Caki2 (cell line): ENCODE measurements around the gene PCDHA2. TPM values are rescaled to one million over a fixed set of nuclear protein-coding genes. Genes with fewer than 3 reads are reported as not detected.

Experiments used
- DNase-seq: peaks from one replicate; pipeline ENCODE4 v3.0.0-alpha.2; 2015; ENCODE audit warnings: low read depth
- in situ Hi-C: cut with HindIII; loops from 2 replicates; pipeline ENCODE4 v1.10.0; 2016; ENCODE audit warnings: low sequenced_read_pairs, low pct_unique_long_range_greater_than_20kb, mixed read lengths
- total RNA-seq: library from RNA; depleted of rRNA; stranded (reverse); fragments of >200 nt; shearing (Covaris generic); gene quantifications from 2 replicates; pipeline ENCODE4 v1.2.3, GENCODE V29; 2014; ENCODE audit warnings: low replicate concordance; rRNA removed

PCDHA2 gene
- total RNA-seq, 1 experiment from 2014 or later: not detected

DNA sequence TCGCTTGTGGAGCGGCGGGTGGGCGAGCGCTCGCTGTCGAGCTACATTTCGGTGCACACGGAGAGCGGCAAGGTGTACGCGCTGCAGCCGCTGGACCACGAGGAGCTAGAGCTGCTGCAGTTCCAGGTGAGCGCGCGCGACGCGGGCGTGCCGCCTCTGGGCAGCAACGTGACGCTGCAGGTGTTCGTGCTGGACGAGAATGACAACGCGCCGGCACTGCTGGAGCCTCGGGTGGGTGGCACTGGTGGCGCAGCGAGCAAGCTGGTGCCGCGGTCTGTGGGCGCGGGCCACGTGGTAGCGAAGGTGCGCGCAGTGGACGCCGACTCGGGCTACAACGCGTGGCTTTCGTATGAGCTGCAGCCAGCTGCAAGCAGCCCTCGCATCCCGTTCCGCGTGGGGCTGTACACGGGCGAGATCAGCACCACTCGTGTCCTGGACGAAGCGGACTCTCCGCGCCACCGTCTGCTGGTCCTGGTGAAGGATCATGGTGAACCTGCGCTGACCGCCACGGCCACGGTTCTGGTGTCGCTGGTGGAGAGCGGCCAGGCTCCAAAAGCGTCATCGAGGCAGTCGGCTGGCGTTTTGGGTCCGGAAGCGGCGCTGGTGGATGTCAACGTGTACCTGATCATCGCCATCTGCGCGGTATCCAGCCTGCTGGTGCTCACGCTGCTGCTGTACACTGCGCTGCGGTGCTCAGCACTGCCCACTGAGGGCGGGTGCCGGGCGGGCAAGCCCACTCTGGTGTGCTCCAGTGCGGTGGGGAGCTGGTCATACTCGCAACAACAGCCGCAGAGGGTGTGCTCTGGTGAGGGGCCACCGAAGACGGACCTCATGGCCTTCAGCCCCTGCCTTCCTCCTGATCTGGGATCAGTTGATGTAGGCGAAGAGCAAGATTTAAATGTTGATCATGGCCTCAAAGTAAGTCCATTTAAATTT lies 48.4 kb downstream of the PCDHA2 start:
- in situ Hi-C loops: no loop called here

More for the DNA sequence above, 48.4 kb downstream of the PCDHA2 start:
- DNase-seq: no peak

Other genes starting within 250 kb of the PCDHA2 start
- 1.1 TPM in 1 of 2 replicates, not detected in the other for gene EIF4EBP3, start 247.2 kb upstream of the PCDHA2 start, total RNA-seq
- 56.0 and 57.8 TPM in 2 replicates for gene SRA1, start 237.4 kb upstream of the PCDHA2 start, total RNA-seq
- gene APBB3, start 230.3 kb upstream of the PCDHA2 start, total RNA-seq: 3.2 and 7.2 TPM in 2 replicates
- gene SLC35A4, start 230.0 kb upstream of the PCDHA2 start, total RNA-seq: 21.3 and 30.5 TPM in 2 replicates
- gene CD14, start 161.7 kb upstream of the PCDHA2 start, total RNA-seq: 0.96 TPM in 1 of 2 replicates, not detected in the other
- 7.9 and 14.0 TPM in 2 replicates for gene TMCO6, start 155.4 kb upstream of the PCDHA2 start, total RNA-seq
- 71.7 and 78.2 TPM in 2 replicates for gene NDUFA2, start 147.2 kb upstream of the PCDHA2 start, total RNA-seq
- 36.9 and 57.5 TPM in 2 replicates for gene IK, start 147.0 kb upstream of the PCDHA2 start, total RNA-seq
- gene WDR55, start 129.9 kb upstream of the PCDHA2 start, total RNA-seq: 26.2 and 30.2 TPM in 2 replicates
- not detected in 2 replicates for gene DND1, start 121.3 kb upstream of the PCDHA2 start, total RNA-seq
- 50.1 and 61.3 TPM in 2 replicates for gene HARS1, start 103.5 kb upstream of the PCDHA2 start, total RNA-seq
- gene HARS2, start 103.4 kb upstream of the PCDHA2 start, total RNA-seq: 30.0 and 41.5 TPM in 2 replicates
- gene ZMAT2, start 94.4 kb upstream of the PCDHA2 start, total RNA-seq: 77.7 and 99.3 TPM in 2 replicates
- gene PCDHA1, start 8.7 kb upstream of the PCDHA2 start, total RNA-seq: not detected in 2 replicates
- 0.10 TPM in 1 of 2 replicates, not detected in the other for gene PCDHA3, start 6.2 kb downstream of the PCDHA2 start, total RNA-seq
- 10.8 and 11.5 TPM in 2 replicates for gene PCDHA4, start 12.2 kb downstream of the PCDHA2 start, total RNA-seq
- gene PCDHA5, start 26.8 kb downstream of the PCDHA2 start, total RNA-seq: 2.5 and 2.8 TPM in 2 replicates
- 0.34 TPM in 1 of 2 replicates, not detected in the other for gene PCDHA6, start 33.1 kb downstream of the PCDHA2 start, total RNA-seq
- 0.10 TPM in 1 of 2 replicates, not detected in the other for gene PCDHA7, start 39.4 kb downstream of the PCDHA2 start, total RNA-seq
- gene PCDHA8, start 46.3 kb downstream of the PCDHA2 start, total RNA-seq: 0.51 TPM in 1 of 2 replicates, not detected in the other
- not detected in 2 replicates for gene PCDHA9, start 53.5 kb downstream of the PCDHA2 start, total RNA-seq
- gene PCDHA10, start 61.0 kb downstream of the PCDHA2 start, total RNA-seq: 0.03 and 0.06 TPM in 2 replicates
- 5.6 TPM in 1 of 2 replicates, not detected in the other for gene PCDHA11, start 74.1 kb downstream of the PCDHA2 start, total RNA-seq
- not detected in 2 replicates for gene PCDHA12, start 80.5 kb downstream of the PCDHA2 start, total RNA-seq
- not detected in 2 replicates for gene PCDHA13, start 87.3 kb downstream of the PCDHA2 start, total RNA-seq
- gene PCDHAC1, start 131.4 kb downstream of the PCDHA2 start, total RNA-seq: 0.09 and 0.10 TPM in 2 replicates
- 2.8 and 4.6 TPM in 2 replicates for gene PCDHAC2, start 171.6 kb downstream of the PCDHA2 start, total RNA-seq